ENCODE measurements around the gene DUSP16.
"Not testable (repeated sequence)": the region's sequence is repeated elsewhere in the genome, so short reads cannot be mapped to it uniquely, and the experiment has no call there.

DUSP16 gene

GRCh38 chr12:12520273-12520672 is 42.4 kb downstream of the DUSP16 start:
- DNase-seq (ENCODE audit: low spot score), result no peak

- DNase-seq (ENCODE audit: low spot score), result no peak
Measured at GRCh38 chr12:12519354-12519998, 43.2 kb downstream of the DUSP16 start.

- DNase-seq (ENCODE audit: low spot score), result no peak
Measured at GRCh38 chr12:12518919-12519318, 43.7 kb downstream of the DUSP16 start.

- DNase-seq (ENCODE audit: low spot score), result no peak
Measured at GRCh38 chr12:12518464-12518845, 44.2 kb downstream of the DUSP16 start.

GRCh38 chr12:12513416-12514006 is 49.2 kb downstream of the DUSP16 start:
- no peak for DNase-seq (ENCODE audit: low spot score)

- no peak for DNase-seq (ENCODE audit: low spot score)
Measured at GRCh38 chr12:12511895-12512711, 50.6 kb downstream of the DUSP16 start.

- no peak for DNase-seq (ENCODE audit: low spot score)
Measured at GRCh38 chr12:12511021-12511783, 51.5 kb downstream of the DUSP16 start.

GRCh38 chr12:12510551-12510950 is 52.1 kb downstream of the DUSP16 start:
- no peak for DNase-seq (ENCODE audit: low spot score)

- DNase-seq (ENCODE audit: low spot score), result no peak
Measured at GRCh38 chr12:12510141-12510540, 52.5 kb downstream of the DUSP16 start.

GRCh38 chr12:12508612-12509011 is 54.1 kb downstream of the DUSP16 start:
- no peak for DNase-seq (ENCODE audit: low spot score)

- no peak for DNase-seq (ENCODE audit: low spot score)
Measured at GRCh38 chr12:12507121-12507520, 55.5 kb downstream of the DUSP16 start.

GRCh38 chr12:12506496-12506890 is 56.2 kb downstream of the DUSP16 start:
- no peak for DNase-seq (ENCODE audit: low spot score)

GRCh38 chr12:12505544-12506495 is 56.8 kb downstream of the DUSP16 start:
- DNase-seq (ENCODE audit: low spot score), result peak; percentile 24

- DNase-seq (ENCODE audit: low spot score), result peak; percentile 46
Measured at GRCh38 chr12:12503384-12504078, 59.1 kb downstream of the DUSP16 start.

- no peak for DNase-seq (ENCODE audit: low spot score)
Measured at GRCh38 chr12:12502815-12503151, 59.9 kb downstream of the DUSP16 start.

- not testable (repeated sequence) for DNase-seq (ENCODE audit: low spot score)
Measured at GRCh38 chr12:12502130-12502814, 60.4 kb downstream of the DUSP16 start.

- no peak for DNase-seq (ENCODE audit: low spot score)
Measured at GRCh38 chr12:12501121-12501520, 61.5 kb downstream of the DUSP16 start.

- no peak for DNase-seq (ENCODE audit: low spot score)
Measured at GRCh38 chr12:12499909-12500604, 62.6 kb downstream of the DUSP16 start.

- DNase-seq (ENCODE audit: low spot score), result no peak
Measured at GRCh38 chr12:12498210-12498609, 64.5 kb downstream of the DUSP16 start.

GRCh38 chr12:12495536-12495935 is 67.1 kb downstream of the DUSP16 start:
- DNase-seq (ENCODE audit: low spot score), result no peak
